ENCODE data around the gene TEKT5. TPM values are rescaled to one million over a fixed set of nuclear protein-coding genes. Genes with fewer than 3 reads are reported as not detected.
"Not testable (repeated sequence)": the region's sequence is repeated elsewhere in the genome, so short reads cannot be mapped to it uniquely, and the experiment has no call there.

Gene TEKT5
- total RNA-seq, 1 donor from 2014 or later, result 1.0 TPM

- no peak for DNase-seq
These were observed 35.8 kb downstream of the TEKT5 start for GRCh38 chr16:10658943-10659342.

- DNase-seq, result no peak
These were observed 36.8 kb downstream of the TEKT5 start for GRCh38 chr16:10657925-10658324.

DNA sequence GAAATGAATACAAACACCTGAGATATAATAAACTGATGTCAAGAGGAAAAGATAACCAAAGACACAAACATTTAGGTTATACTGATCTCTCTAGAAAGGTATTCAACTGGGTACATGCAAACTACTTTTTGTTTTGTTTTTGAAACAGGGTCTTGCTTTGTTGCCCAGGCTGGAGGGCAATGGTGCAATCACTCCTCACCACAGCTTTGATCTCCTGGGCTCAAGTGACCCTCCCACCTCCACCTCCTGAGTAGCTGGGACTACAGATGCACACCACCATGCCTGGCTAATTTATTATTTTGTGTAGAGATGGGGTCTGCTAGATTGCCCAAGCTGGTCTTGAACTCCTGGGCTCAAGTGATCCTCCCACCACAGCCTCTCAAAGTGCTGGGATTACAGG lies 38.1 kb downstream of the TEKT5 start:
- no peak for DNase-seq

GRCh38 chr16:10655415-10655977 lies 39.2 kb downstream of the TEKT5 start:
- no peak for DNase-seq

GRCh38 chr16:10654592-10655414 lies 39.9 kb downstream of the TEKT5 start:
- DNase-seq, result no peak

DNA sequence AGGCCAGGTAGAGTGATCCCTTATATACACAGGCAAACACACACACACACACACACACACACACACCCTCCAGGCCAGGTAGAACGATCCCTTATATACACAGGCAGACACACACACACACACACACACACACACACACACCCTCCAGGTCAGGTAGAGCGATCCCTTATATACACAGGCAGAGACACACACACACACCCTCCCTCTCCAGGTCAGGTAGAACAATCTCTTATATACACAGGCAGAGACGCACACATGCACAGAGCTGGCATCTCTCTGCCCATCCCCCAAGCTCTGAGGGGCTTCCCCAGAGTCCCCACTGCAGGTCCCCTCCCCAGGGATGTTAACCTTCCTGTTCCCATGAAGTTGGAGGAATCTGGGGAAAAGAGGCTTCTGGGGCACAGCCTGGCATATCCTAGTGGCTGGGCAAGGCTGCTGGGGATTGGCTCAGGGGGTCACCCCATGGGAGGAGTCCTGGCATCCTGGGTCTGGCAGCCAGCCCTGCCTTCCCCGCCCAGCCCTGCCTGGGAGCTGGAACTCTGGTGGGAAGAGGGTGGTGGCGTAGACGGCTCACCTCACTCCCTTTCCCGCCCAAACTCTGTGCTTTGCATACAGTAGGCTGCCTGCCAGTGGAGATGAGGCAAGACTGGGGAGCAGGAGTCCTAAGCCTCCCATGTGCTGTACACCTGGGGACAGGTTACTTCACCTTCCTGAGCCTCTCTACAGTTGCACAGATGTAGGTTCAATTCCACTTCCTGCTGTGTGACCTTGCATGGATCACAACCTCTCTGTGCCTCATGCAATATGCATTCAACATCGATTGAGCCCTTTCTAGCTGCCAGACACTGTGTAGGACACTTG lies 41.8 kb downstream of the TEKT5 start:
- peak; percentile 43 for DNase-seq

DNA sequence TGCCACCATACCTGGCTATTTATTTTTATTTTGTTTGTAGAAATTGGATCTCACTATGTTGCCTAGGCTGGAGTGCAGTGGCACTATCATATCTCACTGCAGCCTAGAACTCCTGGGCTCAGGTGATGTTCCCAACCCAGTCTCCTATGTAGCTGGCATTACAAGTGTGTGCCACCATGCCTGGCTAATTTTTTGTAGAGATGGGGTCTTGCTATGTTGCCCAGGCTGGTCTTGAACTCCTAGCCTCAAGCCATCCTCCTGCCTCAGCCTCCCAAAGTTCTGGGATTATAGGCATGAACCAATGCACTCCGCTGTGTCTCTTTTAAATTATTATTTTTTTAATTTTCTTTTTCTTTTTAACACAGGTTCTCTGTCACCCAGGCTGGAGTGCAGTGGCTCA lies 45.6 kb downstream of the TEKT5 start:
- DNase-seq, result not testable (repeated sequence)

DNA sequence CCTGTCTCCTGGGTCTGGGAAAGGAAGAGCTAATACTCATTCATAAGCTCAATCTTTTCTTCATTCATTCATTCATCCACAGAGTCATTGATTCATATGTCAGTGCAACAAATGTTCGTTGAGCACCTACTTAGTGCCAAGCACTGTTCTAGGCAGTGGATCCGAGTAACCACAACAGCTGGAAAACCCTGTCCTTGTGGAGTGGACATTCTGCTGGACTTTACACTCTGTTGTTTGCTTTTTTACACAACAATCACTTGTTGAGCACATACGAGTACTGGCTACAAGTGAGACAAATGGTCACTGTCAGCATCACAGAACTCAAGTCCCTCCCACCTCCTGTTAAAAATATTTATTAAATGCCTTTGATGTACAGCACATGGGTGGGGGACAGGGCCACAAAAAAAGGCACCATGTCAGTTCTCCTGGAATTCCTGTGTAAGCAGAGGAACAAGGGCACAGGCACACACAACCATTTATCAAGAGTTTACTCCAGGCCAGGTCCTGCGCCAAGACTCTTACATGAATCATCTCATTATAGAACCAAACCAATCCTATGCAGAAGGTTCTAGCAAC lies 46.9 kb downstream of the TEKT5 start:
- no peak for DNase-seq

GRCh38 chr16:10647264-10647720 lies 47.4 kb downstream of the TEKT5 start:
- no peak for DNase-seq

- no peak for DNase-seq
These were observed 48.0 kb downstream of the TEKT5 start for GRCh38 chr16:10646581-10647263.

GRCh38 chr16:10646228-10646580 lies 48.5 kb downstream of the TEKT5 start:
- DNase-seq, result no peak

DNA sequence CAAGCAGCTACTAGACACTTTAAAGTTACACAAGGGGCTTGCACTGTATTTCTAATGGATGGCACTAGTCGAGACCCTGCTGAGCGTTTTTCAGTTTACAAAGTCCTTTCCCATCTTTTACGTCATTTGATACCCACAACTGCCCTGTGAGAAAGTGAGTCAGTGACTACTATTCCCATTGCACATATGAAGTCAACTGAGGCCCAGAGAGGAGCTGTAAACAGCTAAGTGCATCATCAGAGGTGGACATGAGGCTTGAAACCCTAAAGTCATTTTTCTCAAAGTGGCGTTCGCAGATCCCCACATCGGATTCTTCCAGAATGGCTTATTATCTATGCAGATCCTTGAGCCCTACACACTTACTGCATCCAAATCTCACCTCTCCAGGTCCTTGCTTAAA lies 50.6 kb downstream of the TEKT5 start:
- no peak for DNase-seq

DNA sequence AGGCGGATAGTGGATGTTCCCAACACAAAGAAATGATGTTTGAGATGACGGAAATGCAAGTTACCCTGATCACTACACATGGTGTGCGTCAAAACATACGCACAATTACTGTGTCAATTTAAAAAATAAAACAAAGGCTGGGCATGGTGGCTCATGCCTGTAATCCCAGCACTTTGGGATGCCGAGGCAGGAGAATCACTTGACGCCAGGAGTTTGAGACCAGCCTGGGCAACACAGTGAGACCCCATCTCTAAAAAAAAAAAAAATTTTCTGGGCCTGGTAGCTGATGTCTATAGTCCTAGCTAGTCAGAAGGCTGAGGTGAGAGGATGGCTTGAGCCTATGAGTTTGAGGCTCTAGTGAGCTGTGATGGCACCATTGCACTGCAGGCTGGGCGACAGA lies 51.8 kb downstream of the TEKT5 start:
- DNase-seq, result no peak

DNA sequence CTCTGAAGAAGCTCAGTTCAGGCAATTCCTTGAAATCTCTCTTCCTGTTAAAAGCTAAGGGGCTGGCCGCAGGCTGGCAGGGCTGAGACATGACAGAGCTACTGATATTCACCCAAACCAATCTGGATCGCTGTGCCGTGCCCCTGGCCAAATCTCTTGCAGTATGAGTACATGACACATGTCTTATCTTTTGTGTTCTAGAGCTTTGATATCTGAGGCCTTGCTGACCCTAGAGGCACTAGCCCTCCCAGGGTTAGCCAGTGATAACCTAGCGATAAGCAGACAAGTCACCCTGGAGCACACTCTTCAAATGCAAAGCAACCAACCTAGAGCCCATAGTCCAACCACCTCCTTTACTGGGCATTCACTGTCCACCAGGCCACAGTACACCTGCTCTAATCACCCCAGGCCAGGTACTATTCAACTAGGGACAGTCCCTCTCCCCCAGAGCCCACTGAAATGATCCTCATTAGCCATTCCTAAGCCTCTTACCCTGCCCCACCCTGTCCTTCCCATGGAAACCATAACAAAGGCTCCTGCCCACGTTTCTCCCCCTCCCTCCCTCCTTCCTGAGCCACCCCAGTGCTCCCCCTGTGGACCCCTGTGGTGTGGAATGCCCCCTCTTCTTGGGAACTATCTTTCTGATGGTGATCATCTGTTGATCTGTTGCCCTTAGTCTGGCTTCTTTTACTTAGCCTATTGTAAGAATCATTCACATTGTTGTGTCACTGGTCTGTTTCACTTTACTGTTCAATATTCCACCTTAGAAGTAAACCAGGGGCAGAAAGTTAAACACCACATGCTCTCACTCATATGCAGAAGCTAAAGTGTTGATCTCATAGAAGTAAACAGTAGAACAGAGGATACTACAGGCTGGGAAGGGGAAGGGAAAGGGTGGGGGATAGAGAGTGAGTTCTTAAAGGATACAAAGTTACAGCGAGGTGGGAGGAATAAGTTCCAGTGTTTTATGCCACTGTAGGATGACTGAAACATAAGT lies 52.5 kb downstream of the TEKT5 start:
- no peak for DNase-seq

GRCh38 chr16:10641555-10641952 lies 53.2 kb downstream of the TEKT5 start:
- no peak for DNase-seq

- DNase-seq, result no peak
These were observed 53.8 kb downstream of the TEKT5 start for GRCh38 chr16:10640934-10641333.

DNA sequence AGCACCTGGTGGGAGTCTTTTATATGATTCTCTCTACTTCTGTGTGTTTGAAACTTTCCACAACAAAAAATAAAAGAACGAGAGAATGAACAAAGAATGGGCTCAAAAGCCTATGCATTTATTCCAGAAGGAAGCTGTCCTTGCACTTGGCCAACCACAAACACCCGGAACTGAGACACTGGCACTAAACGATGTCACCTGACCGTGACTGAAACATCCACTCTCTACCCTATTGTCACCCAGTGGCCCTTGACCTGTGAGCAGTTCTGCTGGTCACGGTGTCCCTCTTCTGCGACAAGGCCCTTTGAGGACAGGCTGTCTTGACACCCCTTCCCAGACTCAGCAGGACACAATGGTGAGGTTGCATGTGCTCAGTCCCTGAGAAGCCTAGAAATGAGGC lies 56.6 kb downstream of the TEKT5 start:
- no peak for DNase-seq

- DNase-seq, result no peak
These were observed 57.2 kb downstream of the TEKT5 start for GRCh38 chr16:10637337-10638037.

- no peak for DNase-seq
These were observed 59.2 kb downstream of the TEKT5 start for GRCh38 chr16:10635365-10636021.

DNA sequence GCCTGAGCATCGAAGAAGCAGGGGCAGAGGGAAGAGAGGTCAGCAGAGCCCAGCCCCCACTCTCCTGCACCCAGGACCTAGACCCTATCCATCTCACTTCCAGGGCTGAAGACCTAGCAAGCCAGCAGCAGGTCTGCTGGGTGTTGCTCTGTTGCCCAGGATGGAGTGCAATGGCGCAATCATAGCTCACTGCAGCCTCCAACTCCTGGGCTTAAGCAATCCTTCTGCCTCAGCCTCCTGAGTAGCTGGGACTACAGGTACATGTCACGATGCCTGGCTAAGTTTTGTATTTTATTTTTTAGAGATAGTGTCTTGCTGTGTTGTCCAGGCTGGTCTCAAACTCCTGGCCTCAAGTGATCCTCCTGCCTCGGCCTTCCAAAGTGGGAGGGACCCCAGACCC lies 61.3 kb downstream of the TEKT5 start:
- DNase-seq, result not testable (repeated sequence)

All from tongue (tissue), 2 donors.